Tibial artery (tissue), 4 donors: Measurements from ENCODE around the gene CCDC60.

Experiments used
- DNase-seq, 2 donors: peaks; one replicate each; pipeline ENCODE4 v3.0.0-alpha.2; 2019
- H3K27ac ChIP-seq, 2 donors: fragments of 200-600 bp; sonication (generic) in 1 of 2; 1 replicate in 1 of 2; 2 replicates in 1 of 2; pipeline ENCODE4 v1.5.1; 2018 to 2019; ENCODE audit warnings: mild to moderate bottlenecking in 1 of 2
- H3K27me3 ChIP-seq, 2 donors: fragments of 200-600 bp; sonication (generic) in 1 of 2; one replicate each; pipeline versions ENCODE4 v1.5.1 to v1.6.0; 2016 to 2019
- H3K36me3 ChIP-seq, 3 donors: fragments of 200-600 bp; sonication (generic) in 2 of 3; one replicate each; pipeline ENCODE4 v1.5.1; 2016 to 2019; ENCODE audit warnings: mild to moderate bottlenecking in 2 of 3
- H3K4me1 ChIP-seq, 4 donors: fragments of 200-600 bp; sonication (generic) in 2 of 4; 1 replicate in 3 of 4; 2 replicates in 1 of 4; pipeline ENCODE4 v1.5.1; 2016 to 2019
- H3K4me3 ChIP-seq, 2 donors: fragments of 200-600 bp; sonication (generic) in 1 of 2; 1 replicate in 1 of 2; 2 replicates in 1 of 2; pipeline ENCODE4 v1.5.1; 2018 to 2019; ENCODE audit warnings: mild to moderate bottlenecking in 2 of 2
- H3K9me3 ChIP-seq, 3 donors: fragments of 200-600 bp; sonication (generic) in 1 of 3; one replicate each; pipeline ENCODE4 v1.5.1; 2016 to 2019
- intact Hi-C: fragments of 100-400 bp; cut with DNase I; formaldehyde crosslinking; loops from one replicate; pipeline ENCODE4 v1.15.0; 2023; ENCODE audit warnings: low total_unique reads
- TF ChIP-seq, protein P1 (sequence below), 2 experiments: fragments of 200-600 bp in 1 of 2; fragments of 450-650 bp in 1 of 2; IDR thresholded peaks; one replicate each; pipeline ENCODE4 v1.5.1; 2017 to 2019; ENCODE audit warnings: antibody characterized with exemption in 2 of 2, mild to moderate bottlenecking in 1 of 2, moderate library complexity in 1 of 2

The CCDC60 gene

DNA sequence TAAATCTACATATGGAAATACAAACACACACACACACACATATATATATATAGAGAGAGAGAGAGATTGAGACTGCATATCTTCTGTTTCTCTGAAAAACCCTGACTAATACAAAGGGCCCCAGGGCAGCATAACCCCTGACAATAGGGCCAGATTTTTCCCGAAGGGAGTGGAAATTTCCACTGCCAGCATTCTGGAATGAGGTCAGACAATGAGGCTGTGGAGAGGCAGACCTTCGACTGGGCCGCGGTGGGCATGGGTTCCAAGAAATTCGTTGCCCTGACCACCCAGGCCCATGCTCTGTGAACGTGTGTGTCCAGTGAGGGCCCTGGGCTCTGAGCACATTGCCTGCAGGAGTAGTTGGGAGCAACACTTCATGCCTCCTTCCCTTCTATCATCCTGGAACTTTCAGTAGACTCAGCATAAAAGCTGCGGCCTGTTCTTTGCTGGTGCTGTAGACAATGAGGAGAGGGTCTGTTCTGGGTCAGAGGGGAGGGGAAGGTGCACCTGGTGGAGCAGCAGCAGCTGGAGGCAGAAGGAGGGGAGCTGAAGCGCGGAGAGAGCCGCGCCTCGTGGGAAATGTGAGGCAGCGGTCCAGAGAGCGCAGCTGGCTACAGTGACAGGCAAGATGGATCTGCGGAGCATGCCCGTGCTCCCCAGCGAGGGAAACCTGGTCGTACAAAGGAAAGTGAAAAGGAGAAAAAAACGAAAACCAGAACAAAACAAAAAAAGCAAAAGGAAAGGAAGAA, 25.6 kb upstream of the CCDC60 start:
- Histone ChIP-seq H3K36me3 (no peaks in the 10 kb centered on the region), H3K4me3 (no peak overlapping the region)

DNA sequence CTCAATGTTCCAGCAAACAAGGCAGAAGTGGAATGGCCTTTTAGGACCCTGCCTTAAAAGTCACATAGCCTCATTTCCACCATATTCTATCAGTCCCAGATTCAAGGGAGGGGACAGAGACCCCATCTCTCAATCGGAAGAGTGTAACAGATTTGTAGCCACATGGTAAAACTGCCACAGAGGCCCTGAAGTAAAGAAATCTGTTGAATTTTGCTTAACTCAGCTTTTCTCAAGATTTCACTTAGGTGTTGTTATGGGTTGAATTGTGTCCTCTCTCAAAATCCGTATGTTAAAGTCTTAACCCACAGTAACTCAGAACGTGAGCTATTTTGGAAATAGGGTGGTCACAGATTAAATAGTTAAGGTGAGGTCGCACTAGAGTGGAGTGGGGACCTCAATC, 22.7 kb upstream of the CCDC60 start:
- Histone ChIP-seq H3K4me1 (no peaks in the 10 kb centered on the region), H3K27ac (no peak overlapping the region), H3K36me3 (no peaks in the 10 kb centered on the region), H3K27me3 (no peaks in the 10 kb centered on the region), H3K9me3 (no peaks in the 10 kb centered on the region), H3K4me3 (no peak overlapping the region)
- TF ChIP-seq, protein P1, sequence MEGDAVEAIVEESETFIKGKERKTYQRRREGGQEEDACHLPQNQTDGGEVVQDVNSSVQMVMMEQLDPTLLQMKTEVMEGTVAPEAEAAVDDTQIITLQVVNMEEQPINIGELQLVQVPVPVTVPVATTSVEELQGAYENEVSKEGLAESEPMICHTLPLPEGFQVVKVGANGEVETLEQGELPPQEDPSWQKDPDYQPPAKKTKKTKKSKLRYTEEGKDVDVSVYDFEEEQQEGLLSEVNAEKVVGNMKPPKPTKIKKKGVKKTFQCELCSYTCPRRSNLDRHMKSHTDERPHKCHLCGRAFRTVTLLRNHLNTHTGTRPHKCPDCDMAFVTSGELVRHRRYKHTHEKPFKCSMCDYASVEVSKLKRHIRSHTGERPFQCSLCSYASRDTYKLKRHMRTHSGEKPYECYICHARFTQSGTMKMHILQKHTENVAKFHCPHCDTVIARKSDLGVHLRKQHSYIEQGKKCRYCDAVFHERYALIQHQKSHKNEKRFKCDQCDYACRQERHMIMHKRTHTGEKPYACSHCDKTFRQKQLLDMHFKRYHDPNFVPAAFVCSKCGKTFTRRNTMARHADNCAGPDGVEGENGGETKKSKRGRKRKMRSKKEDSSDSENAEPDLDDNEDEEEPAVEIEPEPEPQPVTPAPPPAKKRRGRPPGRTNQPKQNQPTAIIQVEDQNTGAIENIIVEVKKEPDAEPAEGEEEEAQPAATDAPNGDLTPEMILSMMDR (IDR thresholded peaks at IDR 0.05) = no peak
- intact Hi-C loops = no loop called here
- DNase-seq = no peak

More for the DNA sequence above, 25.6 kb upstream of the CCDC60 start:
- Histone ChIP-seq H3K27ac (no peak overlapping the region), H3K4me1 (no peaks in the 10 kb centered on the region), H3K27me3 (peaks cover 0 to 9% of the 10 kb centered on the region in 2 donors), H3K9me3 (no peaks in the 10 kb centered on the region)
- TF ChIP-seq, protein P1 (IDR thresholded peaks at IDR 0.05) = no peak
- DNase-seq = no peak
- intact Hi-C loops = no loop called here

GRCh38 chr12:119312904-119313303, 21.6 kb upstream of the CCDC60 start:
- H3K4me3 ChIP-seq = no peak overlapping the region
- TF ChIP-seq, protein P1 (IDR thresholded peaks at IDR 0.05) = no peak
- no peak overlapping the region for H3K27ac ChIP-seq
- no peaks in the 10 kb centered on the region for H3K4me1 ChIP-seq
- intact Hi-C loops = no loop called here
- no peaks in the 10 kb centered on the region for H3K27me3 ChIP-seq
- no peak for DNase-seq
- no peaks in the 10 kb centered on the region for H3K9me3 ChIP-seq
- H3K36me3 ChIP-seq = no peaks in the 10 kb centered on the region

DNA sequence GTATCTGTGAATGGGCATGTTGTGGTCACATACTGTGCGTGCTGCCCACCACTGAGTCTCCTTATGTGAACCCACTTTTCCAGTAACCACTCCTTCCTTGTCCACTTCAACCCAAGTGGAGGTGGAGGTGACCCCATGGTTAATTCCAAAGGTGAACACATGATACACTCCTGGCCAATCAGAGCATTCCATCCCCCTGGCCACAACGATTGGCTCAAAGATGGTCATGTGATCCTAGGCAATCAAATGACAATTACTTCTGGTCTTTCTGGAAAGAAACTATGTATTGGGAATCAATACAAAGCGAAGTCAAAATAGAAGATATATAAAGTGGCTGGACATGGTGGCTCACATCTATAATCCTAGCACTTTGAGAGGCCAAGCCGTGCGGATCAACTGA, 20.2 kb upstream of the CCDC60 start:
- no peak for DNase-seq
- no peaks in the 10 kb centered on the region for H3K9me3 ChIP-seq
- H3K36me3 ChIP-seq = no peaks in the 10 kb centered on the region
- H3K27ac ChIP-seq = no peak overlapping the region
- no peaks in the 10 kb centered on the region for H3K4me1 ChIP-seq
- H3K27me3 ChIP-seq = no peaks in the 10 kb centered on the region
- H3K4me3 ChIP-seq = no peak overlapping the region
- TF ChIP-seq, protein P1 (IDR thresholded peaks at IDR 0.05) = no peak
- intact Hi-C loops = no loop called here

GRCh38 chr12:119319638-119320037, 14.9 kb upstream of the CCDC60 start:
- Histone ChIP-seq H3K4me1 (no peaks in the 10 kb centered on the region), H3K27me3 (no peaks in the 10 kb centered on the region), H3K9me3 (no peaks in the 10 kb centered on the region), H3K27ac (no peak overlapping the region), H3K36me3 (no peaks in the 10 kb centered on the region), H3K4me3 (no peak overlapping the region)
- intact Hi-C loops = no loop called here
- TF ChIP-seq, protein P1 (IDR thresholded peaks at IDR 0.05) = no peak
- DNase-seq = no peak
